GM10266 (cell line): ENCODE measurements around the gene PHF12.

Source experiments
- DNase-seq: peaks from one replicate; pipeline ENCODE4 v3.0.0; 2012; ENCODE audit errors: extremely low spot score
- TF ChIP-seq, protein P1 (sequence below): IDR thresholded peaks from 2 replicates; pipeline ENCODE4 v1.5.1; 2012; ENCODE audit warnings: mild to moderate bottlenecking, low read depth; ENCODE audit not compliant: control insufficient read depth, insufficient read depth; ENCODE audit errors: missing control alignments

Gene PHF12

DNA sequence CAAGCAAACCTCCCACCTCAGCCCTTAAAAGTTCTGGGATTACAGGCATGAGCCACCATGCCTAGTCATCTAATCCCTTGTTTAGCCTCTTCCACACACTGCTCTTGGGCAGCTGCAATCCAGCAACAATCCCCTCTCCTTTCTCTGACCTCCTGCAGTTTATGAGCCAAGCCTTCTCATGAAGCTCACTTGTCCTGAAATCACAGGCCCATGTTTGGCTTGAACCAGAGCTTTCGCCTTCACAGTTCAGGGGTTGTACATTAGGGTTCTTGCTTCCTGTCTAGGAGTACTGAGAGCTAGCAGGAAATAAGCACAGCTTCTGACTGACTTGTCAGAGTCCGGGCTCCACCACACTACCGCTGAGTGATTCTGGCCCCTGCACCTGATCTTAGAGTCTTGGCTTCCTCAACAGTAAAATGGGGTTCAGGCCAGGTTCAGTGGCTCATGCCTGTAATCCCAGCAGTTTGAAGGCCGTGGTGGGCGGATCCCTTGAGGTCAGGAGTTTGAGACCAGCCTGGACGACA lies 80.2 kb downstream of the PHF12 start:
- DNase-seq = peak; percentile 81
- TF ChIP-seq, protein P1, sequence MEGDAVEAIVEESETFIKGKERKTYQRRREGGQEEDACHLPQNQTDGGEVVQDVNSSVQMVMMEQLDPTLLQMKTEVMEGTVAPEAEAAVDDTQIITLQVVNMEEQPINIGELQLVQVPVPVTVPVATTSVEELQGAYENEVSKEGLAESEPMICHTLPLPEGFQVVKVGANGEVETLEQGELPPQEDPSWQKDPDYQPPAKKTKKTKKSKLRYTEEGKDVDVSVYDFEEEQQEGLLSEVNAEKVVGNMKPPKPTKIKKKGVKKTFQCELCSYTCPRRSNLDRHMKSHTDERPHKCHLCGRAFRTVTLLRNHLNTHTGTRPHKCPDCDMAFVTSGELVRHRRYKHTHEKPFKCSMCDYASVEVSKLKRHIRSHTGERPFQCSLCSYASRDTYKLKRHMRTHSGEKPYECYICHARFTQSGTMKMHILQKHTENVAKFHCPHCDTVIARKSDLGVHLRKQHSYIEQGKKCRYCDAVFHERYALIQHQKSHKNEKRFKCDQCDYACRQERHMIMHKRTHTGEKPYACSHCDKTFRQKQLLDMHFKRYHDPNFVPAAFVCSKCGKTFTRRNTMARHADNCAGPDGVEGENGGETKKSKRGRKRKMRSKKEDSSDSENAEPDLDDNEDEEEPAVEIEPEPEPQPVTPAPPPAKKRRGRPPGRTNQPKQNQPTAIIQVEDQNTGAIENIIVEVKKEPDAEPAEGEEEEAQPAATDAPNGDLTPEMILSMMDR = no peak

DNA sequence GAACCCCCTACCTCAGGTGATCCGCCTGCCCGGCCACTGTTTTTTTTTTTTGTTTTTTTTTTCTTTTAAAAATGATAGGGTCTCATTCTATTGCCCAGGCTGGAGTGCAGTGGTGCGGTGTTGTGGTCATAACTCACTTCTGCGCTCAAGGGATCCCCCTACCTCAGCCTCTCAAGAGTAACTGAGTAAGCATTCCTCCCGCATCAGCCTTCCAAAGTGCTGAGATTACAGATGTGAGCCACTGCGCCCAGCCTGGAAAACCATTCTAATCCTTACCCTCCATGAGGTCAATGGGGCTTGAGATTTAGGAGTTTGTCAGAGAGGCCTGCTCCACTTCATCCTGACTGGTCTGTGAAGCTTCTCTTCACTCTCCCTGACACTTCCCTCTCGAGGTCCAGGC lies 84.0 kb downstream of the PHF12 start:
- no peak for DNase-seq
- TF ChIP-seq, protein P1 = no peak

DNA sequence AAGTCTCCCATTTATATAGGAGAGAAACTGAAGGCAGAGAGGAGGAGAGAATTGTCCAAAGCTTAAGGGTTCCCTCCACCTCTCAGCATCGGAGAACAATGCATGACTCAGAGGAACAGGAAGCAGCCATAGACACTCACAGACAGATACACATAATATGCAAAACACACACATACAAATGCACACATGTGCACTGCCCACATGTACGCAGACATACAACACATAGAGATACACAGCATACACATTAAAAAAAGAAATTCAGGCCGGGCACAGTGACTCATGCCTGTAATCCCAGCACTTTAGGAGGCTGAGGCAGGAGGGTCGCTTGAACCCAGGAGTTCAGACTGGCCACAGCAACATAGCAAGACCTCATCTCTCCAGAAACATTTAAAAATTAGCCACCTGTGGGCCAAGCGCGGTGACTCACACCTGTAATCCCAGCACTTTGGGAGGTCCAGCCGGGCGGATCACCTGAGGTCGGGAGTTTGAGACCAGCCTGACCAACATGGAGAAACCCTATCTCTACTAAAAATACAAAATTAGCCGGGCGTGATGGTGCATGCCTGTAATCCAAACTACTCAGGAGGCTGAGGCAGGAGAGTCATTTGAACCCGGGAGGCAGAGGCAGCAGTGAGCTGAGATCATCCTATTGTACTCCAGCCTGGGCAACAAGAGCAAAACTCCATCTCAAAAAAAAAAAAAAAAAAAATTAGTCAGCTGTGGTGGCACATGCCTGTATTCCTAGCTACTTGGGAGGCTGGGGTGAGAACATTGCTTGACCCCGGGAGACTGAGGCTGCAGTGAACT lies 85.2 kb downstream of the PHF12 start:
- peak; percentile 48 for DNase-seq

DNA sequence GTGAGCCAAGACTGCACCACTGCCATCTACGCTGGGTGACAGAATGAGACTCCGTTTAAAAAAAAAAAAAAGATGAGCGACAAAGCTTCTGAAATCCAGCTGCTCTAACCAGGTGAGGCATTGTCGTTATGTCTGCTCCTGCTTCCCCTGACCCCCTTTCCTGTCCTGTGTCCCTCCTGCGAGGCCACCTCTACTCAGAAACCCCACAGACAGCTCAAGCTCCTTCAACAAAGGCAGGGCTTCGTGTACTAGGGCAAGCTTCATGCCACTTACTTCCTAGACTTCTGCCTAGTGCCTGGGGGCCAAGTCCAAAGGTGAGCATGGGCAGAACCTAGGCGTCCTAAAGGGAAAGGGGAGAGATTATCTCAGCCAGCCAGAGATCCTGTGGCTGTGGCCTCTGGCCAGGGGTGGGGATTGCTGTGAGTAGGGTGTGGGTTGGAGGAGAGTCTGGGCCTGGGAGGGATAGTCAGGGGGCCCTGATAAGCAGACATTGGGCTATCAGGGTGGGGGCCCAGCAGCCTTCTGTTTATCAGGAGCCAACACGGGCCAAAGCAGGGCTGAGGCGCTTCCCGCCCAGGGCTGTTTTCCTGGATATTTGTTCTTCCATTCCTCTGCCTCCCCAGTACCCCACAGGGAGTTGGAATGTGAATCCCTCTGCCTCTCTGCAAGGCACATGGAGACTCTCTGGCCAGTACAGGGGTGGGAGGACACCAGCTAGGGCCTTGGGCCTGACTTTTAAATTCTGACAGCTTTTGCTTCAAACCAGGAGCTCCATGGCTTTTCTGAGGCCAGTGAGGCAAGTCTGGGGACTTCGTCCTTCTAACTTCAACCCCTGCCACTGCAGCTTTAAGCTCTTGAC lies 86.1 kb downstream of the PHF12 start:
- TF ChIP-seq, protein P1 = no peak
- no peak for DNase-seq

More for the DNA sequence above, 85.2 kb downstream of the PHF12 start:
- TF ChIP-seq, protein P1 = no peak

DNA sequence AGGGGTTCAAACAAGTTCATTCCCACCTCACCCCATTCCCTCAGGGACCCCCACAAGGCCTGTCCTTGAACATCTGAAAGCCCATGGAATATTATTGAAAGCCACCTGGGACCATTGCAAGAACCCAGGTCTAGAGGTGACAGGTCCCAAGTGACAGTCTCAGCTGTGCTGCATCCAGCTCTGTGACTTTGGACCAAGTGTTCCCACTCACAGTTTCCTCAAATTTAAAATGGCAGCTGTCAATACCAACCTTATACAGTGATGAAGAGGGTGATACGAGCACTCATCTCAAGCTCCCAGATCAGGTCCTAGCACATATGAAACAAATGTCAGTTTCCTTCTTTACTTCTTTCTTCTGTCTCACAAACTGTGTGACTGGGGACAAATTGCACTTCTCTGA lies 87.4 kb downstream of the PHF12 start:
- TF ChIP-seq, protein P1 = no peak
- no peak for DNase-seq

DNA sequence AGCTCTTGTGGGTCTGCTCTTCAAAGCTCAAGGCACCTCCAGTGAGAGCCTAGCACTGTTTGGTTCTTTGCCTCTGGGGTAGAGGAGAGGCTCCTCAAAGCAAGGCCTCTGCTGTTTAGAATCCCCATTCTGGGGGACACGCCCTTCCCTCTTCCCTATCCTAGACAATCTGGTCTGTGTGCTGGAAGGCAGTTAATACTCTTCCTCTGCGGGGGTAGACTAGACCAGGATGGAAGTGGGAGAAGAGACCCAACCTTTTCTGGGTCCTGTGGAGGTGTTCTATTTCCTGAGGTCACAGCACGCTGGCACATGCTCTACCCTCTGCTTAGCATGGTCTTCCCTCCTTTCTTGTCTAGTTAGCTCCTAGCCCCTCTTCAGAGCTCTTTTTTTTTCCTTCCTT lies 88.8 kb downstream of the PHF12 start:
- TF ChIP-seq, protein P1 = no peak
- no peak for DNase-seq
